NK-92 (cell line): ENCODE measurements around the gene IDH3G.

Experiments used
- DNase-seq: peaks from one replicate; lab custom pipeline; 2025; ENCODE audit not compliant: unreplicated experiment; lab: John Stamatoyannopoulos, UW

IDH3G gene

GRCh38 chrX:153816831-153817690, 22.9 kb upstream of the IDH3G start:
- no peak for DNase-seq

GRCh38 chrX:153814591-153815315, 20.6 kb upstream of the IDH3G start:
- no peak for DNase-seq

- DNase-seq: no peak
These were observed 19.0 kb upstream of the IDH3G start for GRCh38 chrX:153813161-153813560.

- DNase-seq: no peak
These were observed 18.0 kb upstream of the IDH3G start for GRCh38 chrX:153812220-153812619.

- DNase-seq: no peak
These were observed 13.8 kb upstream of the IDH3G start for GRCh38 chrX:153807976-153808375.

- DNase-seq: no peak
These were observed 12.9 kb upstream of the IDH3G start for GRCh38 chrX:153806999-153807575.

- DNase-seq: no peak
These were observed 11.3 kb upstream of the IDH3G start for GRCh38 chrX:153805436-153805835.

GRCh38 chrX:153804621-153805020, 10.4 kb upstream of the IDH3G start:
- no peak for DNase-seq

- no peak for DNase-seq
These were observed 10.0 kb upstream of the IDH3G start for GRCh38 chrX:153804100-153804595.

GRCh38 chrX:153803211-153804099, 9.3 kb upstream of the IDH3G start:
- DNase-seq: no peak

- DNase-seq: no peak
These were observed 8.4 kb upstream of the IDH3G start for GRCh38 chrX:153802513-153803045.

GRCh38 chrX:153801669-153802068, 7.5 kb upstream of the IDH3G start:
- no peak for DNase-seq

GRCh38 chrX:153800746-153801145, 6.6 kb upstream of the IDH3G start:
- no peak for DNase-seq

GRCh38 chrX:153800177-153800722, 6.1 kb upstream of the IDH3G start:
- DNase-seq: no peak

- DNase-seq: no peak
These were observed 5.2 kb upstream of the IDH3G start for GRCh38 chrX:153799326-153799725.

- DNase-seq: no peak
These were observed 3.3 kb upstream of the IDH3G start for GRCh38 chrX:153797415-153798015.

GRCh38 chrX:153794897-153795816, 982 bp upstream of the IDH3G start:
- DNase-seq: no peak

GRCh38 chrX:153793291-153793690, 884 bp downstream of the IDH3G start:
- no peak for DNase-seq

- DNase-seq: no peak
These were observed 1.8 kb downstream of the IDH3G start for GRCh38 chrX:153792368-153792767.
